Retinal pigment epithelial cell (primary cell): ENCODE measurements around the gene ELAVL1.

Experiments used
- DNase-seq: peaks from one replicate; pipeline ENCODE4 v3.0.0-alpha.2; 2010; ENCODE audit warnings: low read depth
- H3K4me3 ChIP-seq: 2 replicates; pipeline ENCODE4 v1.5.1; 2011; ENCODE audit warnings: mild to moderate bottlenecking, low read length, control low read depth, moderate library complexity
- CTCF ChIP-seq: conservative IDR thresholded peaks from 2 replicates; pipeline ENCODE4 v1.5.1; 2011; ENCODE audit warnings: low read depth, low read length, control low read depth, inconsistent platforms

The ELAVL1 gene

DNA sequence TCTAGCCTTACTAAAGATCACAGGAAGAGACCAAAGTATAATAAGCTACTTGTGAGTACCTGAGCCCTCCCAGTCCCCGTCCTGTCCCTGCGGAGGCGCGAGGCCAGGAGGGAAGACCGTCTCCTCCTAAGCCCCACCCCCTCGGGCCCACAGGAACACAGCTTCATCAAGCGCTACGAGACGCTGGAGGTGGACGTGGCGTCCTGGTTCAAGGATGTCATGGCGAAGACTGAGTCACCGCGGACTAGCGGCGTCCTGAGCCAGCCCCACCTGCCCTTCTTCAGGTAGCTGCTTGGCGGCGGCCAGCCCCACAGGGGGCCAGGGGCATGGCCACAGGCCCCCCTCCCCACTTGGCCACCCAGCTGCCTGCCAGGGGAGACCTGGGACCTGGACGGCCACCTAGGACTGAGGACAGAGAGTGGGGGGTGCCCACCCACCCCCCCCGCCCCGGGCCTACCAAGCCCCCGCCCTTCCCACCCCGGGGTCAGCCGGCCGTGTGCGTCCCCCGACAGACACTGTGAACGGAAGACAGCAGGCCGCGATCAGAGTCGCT, 93.2 kb downstream of the ELAVL1 start:
- TF ChIP-seq CTCF, result no peak
- no peak for DNase-seq
- no peak overlapping the region for H3K4me3 ChIP-seq

DNA sequence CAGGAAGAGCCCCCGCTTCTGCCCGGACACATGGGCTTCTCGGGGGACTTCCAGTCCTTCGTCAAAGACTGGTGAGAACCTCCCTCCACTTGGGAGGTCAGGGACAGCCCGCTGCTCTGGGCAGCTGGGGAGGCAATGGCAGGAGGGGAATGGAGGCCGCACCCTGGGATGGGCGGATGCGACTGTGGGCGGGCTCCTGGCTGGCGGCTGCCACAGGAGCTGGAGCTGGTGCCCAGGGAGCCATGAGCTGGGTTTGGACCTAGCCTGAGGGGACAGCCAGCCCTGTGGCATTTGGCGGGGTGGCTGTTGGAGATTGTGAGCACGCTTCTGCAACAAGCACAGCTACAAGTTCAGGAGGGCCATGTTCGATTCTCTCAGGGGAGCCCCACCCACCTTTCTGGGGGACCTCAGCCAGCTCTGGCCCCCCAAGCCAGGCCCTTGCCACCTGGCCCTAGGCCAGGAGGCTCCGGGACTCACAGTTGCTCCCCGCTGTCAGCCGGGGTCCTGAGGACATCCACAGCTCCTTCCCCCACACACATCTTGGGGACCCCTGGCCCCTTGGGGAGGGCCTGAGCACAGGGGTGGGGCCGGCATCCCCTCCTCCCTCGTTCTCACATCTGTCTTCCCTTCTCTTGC, 93.8 kb downstream of the ELAVL1 start:
- TF ChIP-seq CTCF, result no peak
- no peak for DNase-seq
- no peak overlapping the region for H3K4me3 ChIP-seq

- no peak for TF ChIP-seq CTCF
- no peak overlapping the region for H3K4me3 ChIP-seq
- no peak for DNase-seq
Measured at GRCh38 chr19:7910321-7911161, 94.9 kb downstream of the ELAVL1 start.

DNA sequence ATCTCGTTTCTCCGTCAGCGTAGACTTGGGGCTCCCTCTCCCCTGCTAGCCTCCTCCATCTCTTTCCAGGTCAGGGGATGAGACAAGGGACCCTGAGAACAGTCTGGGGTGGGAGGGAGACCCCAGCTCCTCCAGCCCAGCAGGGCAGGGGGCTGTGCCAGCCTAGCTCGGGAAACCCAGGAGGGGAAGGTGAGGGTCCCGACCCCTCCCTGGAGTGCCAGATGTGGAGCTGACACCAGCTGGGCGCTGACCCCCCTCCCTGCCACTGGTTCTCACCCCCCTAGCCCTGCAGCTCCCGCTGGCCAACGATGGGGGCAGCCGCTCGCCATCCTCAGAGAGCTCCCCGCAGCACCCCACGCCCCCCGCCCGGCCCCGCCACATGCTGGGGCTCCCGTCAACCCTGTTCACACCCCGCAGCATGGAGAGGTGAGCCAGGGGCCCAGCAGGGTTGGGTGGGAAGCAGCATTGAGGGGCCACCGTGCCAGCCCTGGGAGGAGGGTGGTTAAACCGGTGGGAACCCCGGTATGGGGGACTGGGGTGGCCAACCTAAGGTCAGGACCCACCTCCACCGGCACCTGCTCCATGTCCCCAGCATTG, 95.9 kb downstream of the ELAVL1 start:
- no peak for DNase-seq
- no peak for TF ChIP-seq CTCF
- H3K4me3 ChIP-seq, result no peak overlapping the region

DNA sequence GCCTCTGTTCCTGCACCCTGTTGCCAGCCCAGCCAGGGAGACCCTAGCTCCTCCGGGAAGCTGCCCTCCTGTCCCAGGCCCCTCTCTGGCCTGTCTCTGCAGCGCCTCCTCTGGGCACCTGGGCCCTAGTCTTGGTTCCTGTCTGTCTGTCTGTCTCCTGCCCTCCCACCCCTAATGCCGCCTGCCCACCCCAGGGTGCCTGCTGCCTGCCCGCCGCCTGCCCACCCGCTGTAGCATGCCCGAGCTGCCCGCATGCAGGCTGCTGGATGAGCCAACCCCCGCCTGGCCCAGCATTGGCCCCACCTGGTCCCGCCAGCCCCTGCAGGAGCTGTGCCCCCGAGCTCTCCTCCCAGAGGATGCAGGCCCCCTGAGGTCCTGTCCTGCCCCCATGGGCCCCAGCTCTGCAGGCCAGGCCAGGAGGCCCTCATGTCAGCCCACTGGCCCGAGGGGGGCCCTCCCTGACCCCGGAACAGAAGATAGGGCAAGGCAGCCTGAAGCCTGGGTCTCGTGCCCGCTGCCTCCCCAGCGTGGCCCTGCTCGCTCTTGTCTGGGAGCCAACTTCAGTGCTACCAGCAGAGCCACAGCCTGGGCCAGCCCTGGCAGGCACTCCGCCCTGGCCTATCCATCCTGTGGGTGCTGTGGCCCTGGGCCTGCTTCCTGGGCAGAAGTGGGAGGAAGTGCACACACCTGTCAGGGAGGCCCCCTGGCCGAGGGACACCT, 96.5 kb downstream of the ELAVL1 start:
- no peak for DNase-seq
- H3K4me3 ChIP-seq, result no peak overlapping the region
- no peak for TF ChIP-seq CTCF
